ENCODE results near the gene SLFN14. TPM values are rescaled to one million over a fixed set of nuclear protein-coding genes. Genes with fewer than 3 reads are reported as not detected.
"Not testable (repeated sequence)": the region's sequence is repeated elsewhere in the genome, so short reads cannot be mapped to it uniquely, and the experiment has no call there.

Gene SLFN14
- total RNA-seq, 2 experiments from 2014 or later, result 0.07 TPM; not detected in 1

DNA sequence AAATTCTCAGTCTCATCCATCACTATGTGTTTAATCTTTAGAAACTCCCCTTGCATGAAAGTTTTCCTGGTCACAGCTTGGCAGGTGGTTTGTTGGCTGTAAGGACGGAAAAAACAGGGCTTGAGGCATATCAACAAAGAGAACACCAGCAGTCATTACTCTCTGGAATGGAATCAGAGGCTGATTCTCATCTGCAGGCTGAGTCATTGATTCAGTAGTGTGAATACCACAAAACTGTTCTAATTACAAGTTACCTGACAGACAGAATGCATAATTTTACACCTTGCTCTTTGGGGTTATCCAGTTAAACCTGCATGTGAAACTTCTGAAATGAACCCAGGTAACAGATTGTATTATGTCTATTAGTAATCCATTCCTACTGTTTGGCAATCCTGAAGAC lies 11.6 kb downstream of the SLFN14 start:
- Mint-ChIP-seq H3K4me1 (peaks cover 18% of the 10 kb centered on the region), H3K36me3 (peaks cover 5% of the 10 kb centered on the region), H3K9me3 (ENCODE audit: low read depth) (no peaks in the 10 kb centered on the region), H3K4me3 (no peak overlapping the region), H3K27me3 (no peaks in the 10 kb centered on the region), H3K27ac (no peak overlapping the region)
- ATAC-seq (no peak), DNase-seq (no peak)
- CTCF ChIA-PET, result interaction anchor here (0.9 to 1.2 kb wide), 3 partner anchors 10 to 230 kb away, joined by 3 read pairs; no protein-coding TSS in a partner anchor

DNA sequence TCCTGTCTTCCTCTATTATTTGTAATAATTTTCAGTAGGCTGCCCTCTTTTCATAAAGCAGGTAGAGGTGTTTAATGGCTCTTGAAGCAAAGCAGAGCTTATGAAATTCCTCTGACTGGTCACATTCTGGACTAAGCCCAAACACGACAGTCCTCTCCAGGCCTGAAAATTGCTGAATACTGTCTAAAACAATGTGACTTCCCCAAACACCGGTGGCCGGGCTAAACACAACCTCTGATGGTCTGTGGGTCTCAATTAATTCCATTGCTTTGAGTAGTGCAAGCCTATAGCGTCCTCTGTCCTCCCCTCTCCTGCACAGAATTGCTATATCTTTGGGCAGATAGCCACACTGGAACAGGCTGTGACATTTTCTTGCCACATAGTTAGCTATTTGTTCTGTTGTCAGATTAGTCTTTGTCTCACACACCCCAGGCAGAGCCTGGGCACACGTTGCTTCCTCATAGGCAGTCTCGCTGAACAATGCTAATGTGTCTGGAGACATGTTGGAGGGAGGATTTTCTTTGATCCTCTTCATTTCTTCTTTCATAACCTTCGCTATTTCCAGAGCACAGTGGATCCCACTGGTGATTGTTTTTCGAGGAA lies 12.3 kb downstream of the SLFN14 start:
- Mint-ChIP-seq H3K4me1 (peaks cover 24% of the 10 kb centered on the region), H3K36me3 (peaks cover 5% of the 10 kb centered on the region), H3K4me3 (no peak overlapping the region), H3K27me3 (no peaks in the 10 kb centered on the region), H3K27ac (no peak overlapping the region), H3K9me3 (ENCODE audit: low read depth) (no peaks in the 10 kb centered on the region)
- no peak for ATAC-seq
- CTCF ChIA-PET, result interaction anchor here (1.1 to 1.2 kb wide), 2 partner anchors 9 to 231 kb away, joined by 3 read pairs; no protein-coding TSS in a partner anchor
- DNase-seq, result no peak

GRCh38 chr17:35546487-35546886 lies 14.1 kb downstream of the SLFN14 start:
- Mint-ChIP-seq H3K27me3 (no peaks in the 10 kb centered on the region), H3K4me1 (peaks cover 36% of the 10 kb centered on the region), H3K4me3 (no peak overlapping the region), H3K27ac (no peak overlapping the region), H3K9me3 (ENCODE audit: low read depth) (no peaks in the 10 kb centered on the region), H3K36me3 (peaks cover 5% of the 10 kb centered on the region)
- DNase-seq (no peak), ATAC-seq (no peak)
- CTCF ChIA-PET, result no interaction called here

- DNase-seq (no peak), ATAC-seq (no peak)
- Mint-ChIP-seq H3K9me3 (ENCODE audit: low read depth) (no peaks in the 10 kb centered on the region), H3K27me3 (no peaks in the 10 kb centered on the region), H3K4me3 (no peak overlapping the region), H3K27ac (no peak overlapping the region), H3K36me3 (peaks cover 5% of the 10 kb centered on the region), H3K4me1 (peaks cover 45% of the 10 kb centered on the region)
- CTCF ChIA-PET, result no interaction called here
These were observed 15.5 kb downstream of the SLFN14 start for GRCh38 chr17:35545150-35545549.

DNA sequence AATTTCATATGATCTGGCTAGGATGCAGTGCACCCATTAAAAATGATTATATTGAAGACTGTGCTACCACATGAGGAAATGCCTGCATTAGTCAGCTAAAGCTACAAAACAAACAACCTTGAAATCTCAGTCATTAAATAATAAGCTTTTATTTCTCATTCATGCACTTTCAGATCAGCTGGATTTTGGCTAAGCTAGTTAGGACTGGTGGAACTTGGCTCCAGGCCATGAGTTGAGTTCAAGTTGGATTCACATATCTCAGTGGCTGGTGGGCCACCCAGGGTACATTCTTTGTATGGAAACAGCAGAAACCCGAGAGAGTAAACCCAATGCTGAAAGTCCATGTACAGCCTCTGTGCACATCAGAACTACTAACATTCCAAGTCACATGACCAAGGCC lies 16.8 kb downstream of the SLFN14 start:
- DNase-seq (no peak), ATAC-seq (no peak)
- CTCF ChIA-PET, result interaction anchor here (0.6 to 2.6 kb wide), 2 partner anchors 35 to 136 kb away, joined by 3 to 8 read pairs; partner anchors contain the start of gene PEX12
- no peak overlapping the region for H3K27ac Mint-ChIP-seq
- no peaks in the 10 kb centered on the region for H3K27me3 Mint-ChIP-seq
- no peaks in the 10 kb centered on the region for H3K9me3 Mint-ChIP-seq (ENCODE audit: low read depth)
- H3K36me3 Mint-ChIP-seq, result peaks cover 5% of the 10 kb centered on the region
- H3K4me1 Mint-ChIP-seq, result peaks cover 54% of the 10 kb centered on the region
- no peak overlapping the region for H3K4me3 Mint-ChIP-seq

DNA sequence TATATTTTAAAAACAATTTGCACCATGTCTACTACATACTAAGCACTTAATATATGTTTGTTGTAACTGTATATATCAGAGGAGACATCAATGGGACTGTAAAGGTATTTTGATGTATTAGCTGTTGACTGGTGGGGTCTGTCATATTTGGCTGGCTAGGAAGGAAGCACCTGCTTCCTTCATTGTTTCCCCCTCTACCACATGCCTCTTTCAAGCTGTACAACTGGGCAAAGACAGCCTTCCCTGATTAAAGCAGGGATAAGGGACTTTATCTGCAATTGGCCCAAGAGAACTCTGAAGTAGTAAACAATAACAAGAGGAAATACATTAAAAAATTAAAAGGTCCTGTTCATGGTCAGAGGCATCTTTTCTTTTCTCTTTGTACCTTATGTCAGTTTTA lies 17.6 kb downstream of the SLFN14 start:
- no peak overlapping the region for H3K4me3 Mint-ChIP-seq
- no peaks in the 10 kb centered on the region for H3K27me3 Mint-ChIP-seq
- H3K27ac Mint-ChIP-seq, result peak overlapping the region; percentile 6
- ATAC-seq (no peak), DNase-seq (no peak)
- H3K36me3 Mint-ChIP-seq, result peaks cover 5% of the 10 kb centered on the region
- H3K9me3 Mint-ChIP-seq (ENCODE audit: low read depth), result no peaks in the 10 kb centered on the region
- CTCF ChIA-PET, result interaction anchor here (1.1 to 2.6 kb wide), 3 partner anchors 13 to 401 kb away, joined by 3 to 8 read pairs (median 3); partner anchors contain the start of gene PEX12
- peaks cover 61% of the 10 kb centered on the region for H3K4me1 Mint-ChIP-seq

- Mint-ChIP-seq H3K9me3 (ENCODE audit: low read depth) (no peaks in the 10 kb centered on the region), H3K36me3 (peaks cover 16% of the 10 kb centered on the region), H3K27ac (peak overlapping the region; percentile 99), H3K4me1 (peaks cover 57% of the 10 kb centered on the region), H3K4me3 (peak overlapping the region; percentile 90), H3K27me3 (no peaks in the 10 kb centered on the region)
- CTCF ChIA-PET, result interaction anchor here (0.6 to 2.6 kb wide), 7 partner anchors 8 to 327 kb away, joined by 3 to 8 read pairs (median 3); partner anchors contain the start of gene PEX12
- DNase-seq (no peak), ATAC-seq (no peak)
These were observed 19.2 kb downstream of the SLFN14 start for GRCh38 chr17:35541434-35541833.

DNA sequence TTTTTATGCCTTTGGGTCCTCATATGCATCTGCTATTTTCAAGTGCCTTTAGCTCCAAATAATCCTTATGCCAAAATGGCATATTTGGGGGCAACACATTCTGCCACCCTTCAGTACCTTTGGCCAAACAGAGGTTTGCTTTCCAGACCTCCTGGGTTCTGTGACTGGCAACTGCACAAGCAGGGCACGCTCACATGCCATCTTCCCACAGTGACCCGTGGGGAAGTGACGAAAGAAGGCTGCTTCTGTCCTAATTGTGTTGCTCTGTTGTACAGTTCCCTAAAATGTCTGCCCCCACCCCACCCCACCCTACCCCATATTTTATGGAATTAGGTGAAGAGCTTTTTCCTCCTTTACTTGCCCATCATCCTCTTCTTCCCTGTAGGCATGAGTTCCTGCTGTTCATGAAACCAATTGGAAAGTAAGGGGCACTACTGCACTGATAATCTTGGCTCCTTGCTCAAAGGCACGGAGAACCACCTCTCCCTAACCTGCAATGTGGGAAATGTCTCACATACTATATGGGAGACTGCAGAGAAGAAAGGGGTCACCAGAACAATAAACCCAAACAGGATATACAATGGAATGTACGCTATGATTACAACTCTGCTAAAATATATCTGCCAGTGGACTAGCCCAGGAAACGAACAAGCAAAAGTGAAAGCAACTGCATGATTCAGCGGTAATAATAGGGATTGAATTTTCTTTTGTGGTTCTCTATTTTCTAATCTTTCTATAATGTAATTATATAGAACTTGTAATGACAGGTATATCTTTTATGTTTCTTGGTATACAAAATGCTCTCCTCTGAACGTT lies 19.8 kb downstream of the SLFN14 start:
- Mint-ChIP-seq H3K4me1 (peaks cover 57% of the 10 kb centered on the region), H3K27me3 (no peaks in the 10 kb centered on the region), H3K36me3 (peaks cover 22% of the 10 kb centered on the region), H3K27ac (peak overlapping the region; percentile 99), H3K9me3 (ENCODE audit: low read depth) (no peaks in the 10 kb centered on the region), H3K4me3 (peak overlapping the region; percentile 90)
- CTCF ChIA-PET, result interaction anchor here (0.7 to 1.2 kb wide), 3 partner anchors 299 to 375 kb away, joined by 3 read pairs; no protein-coding TSS in a partner anchor
- ATAC-seq (peak; percentile 41), DNase-seq (peak; percentile 80)

DNA sequence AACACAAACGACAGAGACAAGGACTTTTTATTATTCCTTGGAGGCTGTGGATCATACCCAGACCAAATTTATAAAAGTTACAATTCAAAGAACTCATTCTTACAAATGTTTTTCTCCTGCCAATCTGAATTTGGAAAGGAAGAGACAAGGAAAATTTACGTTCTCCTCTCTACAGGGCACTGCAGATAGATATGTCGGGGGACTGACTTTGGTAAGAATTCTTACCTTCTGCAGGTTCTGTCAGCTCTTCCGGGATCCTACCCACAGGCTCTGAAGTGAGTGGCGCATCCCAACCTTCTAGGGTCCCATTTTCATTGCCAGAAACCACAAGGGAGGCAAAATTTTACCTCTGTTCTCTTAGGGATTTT lies 21.0 kb downstream of the SLFN14 start:
- DNase-seq (no peak), ATAC-seq (no peak)
- Mint-ChIP-seq H3K36me3 (peaks cover 28% of the 10 kb centered on the region), H3K9me3 (ENCODE audit: low read depth) (no peaks in the 10 kb centered on the region), H3K4me3 (peak overlapping the region; percentile 90), H3K27ac (peak overlapping the region; percentile 99), H3K27me3 (no peaks in the 10 kb centered on the region), H3K4me1 (peaks cover 52% of the 10 kb centered on the region)
- CTCF ChIA-PET, result interaction anchor here (0.6 to 9.3 kb wide), 22 partner anchors 8 to 372 kb away, joined by 3 to 84 read pairs (median 4); partner anchors contain the start of genes AP2B1, PEX12, SLFN11 and SLFN14

- H3K27me3 Mint-ChIP-seq, result no peaks in the 10 kb centered on the region
- ATAC-seq, result peak; percentile 62
- DNase-seq, result peak; percentile 79
- no peaks in the 10 kb centered on the region for H3K9me3 Mint-ChIP-seq (ENCODE audit: low read depth)
- H3K36me3 Mint-ChIP-seq, result peaks cover 41% of the 10 kb centered on the region
- peak within 1 kb of the TSS; percentile 90 for H3K4me3 Mint-ChIP-seq
- peak within 1 kb of the TSS; percentile 99 for H3K27ac Mint-ChIP-seq
- H3K4me1 Mint-ChIP-seq, result peaks cover 42% of the 10 kb centered on the region
- CTCF ChIA-PET, result interaction anchor here (0.8 to 9.3 kb wide), 14 partner anchors 11 to 546 kb away, joined by 3 to 84 read pairs (median 4); partner anchors contain the start of gene SLFN11
These were observed 22.9 kb downstream of the SLFN14 start, which contains the start of gene SLFN12L for GRCh38 chr17:35537601-35538141. SLFN12L (minus strand) TSS chr17:35537678; CDS start chr17:35522364, 15,314 bp downstream.

- Mint-ChIP-seq H3K27me3 (no peaks in the 10 kb centered on the region), H3K4me1 (peaks cover 44% of the 10 kb centered on the region), H3K9me3 (ENCODE audit: low read depth) (no peaks in the 10 kb centered on the region), H3K4me3 (peak overlapping the region; percentile 90), H3K27ac (peak overlapping the region; percentile 99), H3K36me3 (peaks cover 49% of the 10 kb centered on the region)
- ATAC-seq (peak; percentile 2), DNase-seq (peak; percentile 55)
- CTCF ChIA-PET, result interaction anchor here (1.0 to 9.3 kb wide), 10 partner anchors 10 to 545 kb away, joined by 3 to 84 read pairs (median 4); partner anchors contain the start of genes SLFN11 and SLFN5
These were observed 23.9 kb downstream of the SLFN14 start for GRCh38 chr17:35536664-35537171.

DNA sequence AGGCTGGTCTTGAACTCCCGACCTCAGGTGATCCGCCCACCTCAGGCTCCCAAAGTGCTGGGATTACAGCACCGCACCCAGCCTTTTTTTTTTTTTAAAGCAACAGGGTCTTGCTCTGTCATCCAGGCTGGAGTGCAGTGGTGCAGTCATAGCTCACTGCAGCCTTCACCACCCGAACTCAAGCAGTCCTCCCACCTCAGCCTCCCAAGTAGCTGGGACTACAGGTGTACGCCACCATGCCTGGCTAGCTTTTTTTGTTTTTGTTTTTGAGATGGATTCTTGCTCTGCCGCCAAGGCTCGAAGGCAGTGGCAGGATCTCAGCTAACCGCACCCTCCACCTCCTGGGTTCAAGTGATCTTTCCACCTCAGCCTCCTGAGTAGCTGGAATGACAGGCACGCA lies 25.2 kb downstream of the SLFN14 start:
- DNase-seq, result peak; percentile 58
- CTCF ChIA-PET, result interaction anchor here (1.0 to 9.3 kb wide), 8 partner anchors 12 to 294 kb away, joined by 3 to 84 read pairs (median 3); partner anchors contain the start of genes PEX12 and SLFN12
- peaks cover 44% of the 10 kb centered on the region for H3K4me1 Mint-ChIP-seq
- peaks cover 58% of the 10 kb centered on the region for H3K36me3 Mint-ChIP-seq
- peak overlapping the region; percentile 90 for H3K4me3 Mint-ChIP-seq
- H3K27me3 Mint-ChIP-seq; ATAC-seq; H3K9me3 Mint-ChIP-seq (ENCODE audit: low read depth): not testable (repeated sequence)
- H3K27ac Mint-ChIP-seq, result peak overlapping the region; percentile 99
